Choroid plexus epithelial cell (primary cell): Measurements from ENCODE around the gene CREB3.

Experiments used
- DNase-seq: peaks from one replicate; pipeline ENCODE4 v3.0.0-alpha.2; 2010; ENCODE audit warnings: low read depth
- H3K4me3 ChIP-seq: 2 replicates; pipeline ENCODE4 v1.5.1; 2011; ENCODE audit warnings: low read depth, mild to moderate bottlenecking, control low read depth, low read length, moderate library complexity
- TF ChIP-seq, protein P1 (sequence below): conservative IDR thresholded peaks from 2 replicates; pipeline ENCODE4 v1.5.1; 2011; ENCODE audit warnings: low read depth, mild to moderate bottlenecking, control low read depth, inconsistent platforms, low read length, moderate library complexity

Gene CREB3

GRCh38 chr9:35691757-35692301 is 40.6 kb upstream of the CREB3 start:
- TF ChIP-seq, protein P1, sequence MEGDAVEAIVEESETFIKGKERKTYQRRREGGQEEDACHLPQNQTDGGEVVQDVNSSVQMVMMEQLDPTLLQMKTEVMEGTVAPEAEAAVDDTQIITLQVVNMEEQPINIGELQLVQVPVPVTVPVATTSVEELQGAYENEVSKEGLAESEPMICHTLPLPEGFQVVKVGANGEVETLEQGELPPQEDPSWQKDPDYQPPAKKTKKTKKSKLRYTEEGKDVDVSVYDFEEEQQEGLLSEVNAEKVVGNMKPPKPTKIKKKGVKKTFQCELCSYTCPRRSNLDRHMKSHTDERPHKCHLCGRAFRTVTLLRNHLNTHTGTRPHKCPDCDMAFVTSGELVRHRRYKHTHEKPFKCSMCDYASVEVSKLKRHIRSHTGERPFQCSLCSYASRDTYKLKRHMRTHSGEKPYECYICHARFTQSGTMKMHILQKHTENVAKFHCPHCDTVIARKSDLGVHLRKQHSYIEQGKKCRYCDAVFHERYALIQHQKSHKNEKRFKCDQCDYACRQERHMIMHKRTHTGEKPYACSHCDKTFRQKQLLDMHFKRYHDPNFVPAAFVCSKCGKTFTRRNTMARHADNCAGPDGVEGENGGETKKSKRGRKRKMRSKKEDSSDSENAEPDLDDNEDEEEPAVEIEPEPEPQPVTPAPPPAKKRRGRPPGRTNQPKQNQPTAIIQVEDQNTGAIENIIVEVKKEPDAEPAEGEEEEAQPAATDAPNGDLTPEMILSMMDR, result peak; percentile 17
- H3K4me3 ChIP-seq, result no peak overlapping the region
- DNase-seq, result no peak

- DNase-seq, result no peak
- TF ChIP-seq, protein P1, result no peak
- H3K4me3 ChIP-seq, result no peak overlapping the region
Measured at GRCh38 chr9:35695943-35696401, 36.5 kb upstream of the CREB3 start.

- no peak overlapping the region for H3K4me3 ChIP-seq
- TF ChIP-seq, protein P1, result peak; percentile 93
- DNase-seq, result peak; percentile 72
Measured at GRCh38 chr9:35696520-35697215, 35.8 kb upstream of the CREB3 start.

- H3K4me3 ChIP-seq, result no peak overlapping the region
- DNase-seq, result no peak
- TF ChIP-seq, protein P1, result no peak
Measured at GRCh38 chr9:35697486-35697885, 35.0 kb upstream of the CREB3 start.

- no peak overlapping the region for H3K4me3 ChIP-seq
- DNase-seq, result no peak
- TF ChIP-seq, protein P1, result no peak
Measured at GRCh38 chr9:35698231-35698630, 34.2 kb upstream of the CREB3 start.

GRCh38 chr9:35700031-35700430 is 32.4 kb upstream of the CREB3 start:
- TF ChIP-seq, protein P1, result no peak
- DNase-seq, result no peak

GRCh38 chr9:35700942-35701341 is 31.5 kb upstream of the CREB3 start:
- DNase-seq, result no peak
- no peak overlapping the region for H3K4me3 ChIP-seq
- TF ChIP-seq, protein P1, result no peak

More at GRCh38 chr9:35700031-35700430, 32.4 kb upstream of the CREB3 start:
- no peak overlapping the region for H3K4me3 ChIP-seq
